ENCODE results near the gene SLC6A9.

SLC6A9 gene

GRCh38 chr1:44027320-44027719 lies 3.9 kb downstream of the SLC6A9 start:
- DNase-seq: no peak

GRCh38 chr1:44025816-44026215 lies 5.4 kb downstream of the SLC6A9 start:
- DNase-seq: no peak

- DNase-seq: no peak
These were observed 6.2 kb downstream of the SLC6A9 start for GRCh38 chr1:44024903-44025525.

GRCh38 chr1:44024031-44024902 lies 7.0 kb downstream of the SLC6A9 start:
- DNase-seq: no peak

- no peak for DNase-seq
These were observed 9.5 kb downstream of the SLC6A9 start for GRCh38 chr1:44021581-44022321.

- DNase-seq: no peak
These were observed 10.1 kb downstream of the SLC6A9 start for GRCh38 chr1:44021156-44021555.

- DNase-seq: no peak
These were observed 10.8 kb downstream of the SLC6A9 start for GRCh38 chr1:44020464-44020863.

- DNase-seq: peak in 10 of 14 donors; percentile 15 to 74 (median 48)
These were observed 11.8 kb downstream of the SLC6A9 start for GRCh38 chr1:44019466-44019948.

GRCh38 chr1:44016890-44017400 lies 14.3 kb downstream of the SLC6A9 start:
- DNase-seq: peak in 8 of 14 donors; percentile 41 to 80 (median 55)

GRCh38 chr1:44016041-44016889 lies 15.0 kb downstream of the SLC6A9 start:
- peak in 11 of 14 donors; percentile 10 to 81 (median 71) for DNase-seq

GRCh38 chr1:44015206-44015605 lies 16.1 kb downstream of the SLC6A9 start:
- DNase-seq: peak in 5 of 14 donors; percentile 25 to 54 (median 39)

- DNase-seq: peak in 4 of 14 donors; percentile 51 to 70 (median 60)
These were observed 16.7 kb downstream of the SLC6A9 start for GRCh38 chr1:44014365-44015104.

- DNase-seq: peak in 5 of 14 donors; percentile 49 to 67 (median 54)
These were observed 17.3 kb downstream of the SLC6A9 start for GRCh38 chr1:44013949-44014348.

- peak in 8 of 14 donors; percentile 45 to 74 (median 57) for DNase-seq
These were observed 18.2 kb downstream of the SLC6A9 start for GRCh38 chr1:44012941-44013609.

GRCh38 chr1:44012404-44012803 lies 18.9 kb downstream of the SLC6A9 start:
- peak in 2 of 14 donors; percentile 42 to 68 for DNase-seq

GRCh38 chr1:44010935-44011471 lies 20.3 kb downstream of the SLC6A9 start:
- DNase-seq: peak in 12 of 14 donors; percentile 29 to 92 (median 80)

GRCh38 chr1:44008259-44008658 lies 23.0 kb downstream of the SLC6A9 start:
- no peak for DNase-seq

- no peak for DNase-seq
These were observed 28.6 kb downstream of the SLC6A9 start for GRCh38 chr1:44002606-44003157.

- no peak for DNase-seq
These were observed 29.1 kb downstream of the SLC6A9 start for GRCh38 chr1:44002165-44002564.

Measured in C1 segment of cervical spinal cord (tissue), 14 donors.